GM12891 (cell line): ENCODE data around the gene CDK5RAP2.

Source experiments
- POLR2A ChIP-seq: IDR thresholded peaks from 2 replicates; pipeline ENCODE4 v1.6.1; 2011; ENCODE audit warnings: low read depth, low read length, control low read depth
- POLR2AphosphoS5 ChIP-seq: IDR thresholded peaks from 2 replicates; pipeline ENCODE4 v1.6.1; 2011; ENCODE audit warnings: low read depth, low read length, control low read depth
- TAF1 ChIP-seq: IDR thresholded peaks from 2 replicates; pipeline ENCODE4 v1.6.1; 2011; ENCODE audit warnings: low read depth, low read length, control low read depth

- TF ChIP-seq POLR2AphosphoS5 (no peak), POLR2A (no peak), TAF1 (no peak)
Observed at GRCh38 chr9:120528327-120528726, 51.6 kb downstream of the CDK5RAP2 start.
